Activated gamma-delta T cell (primary cell): ENCODE results near the gene SPDYE2.
"Not testable (repeated sequence)": the region's sequence is repeated elsewhere in the genome, so short reads cannot be mapped to it uniquely, and the experiment has no call there.

Source experiments
- DNase-seq: peaks from one replicate; lab custom pipeline; 2025; lab: John Stamatoyannopoulos, UW

SPDYE2 gene

DNA sequence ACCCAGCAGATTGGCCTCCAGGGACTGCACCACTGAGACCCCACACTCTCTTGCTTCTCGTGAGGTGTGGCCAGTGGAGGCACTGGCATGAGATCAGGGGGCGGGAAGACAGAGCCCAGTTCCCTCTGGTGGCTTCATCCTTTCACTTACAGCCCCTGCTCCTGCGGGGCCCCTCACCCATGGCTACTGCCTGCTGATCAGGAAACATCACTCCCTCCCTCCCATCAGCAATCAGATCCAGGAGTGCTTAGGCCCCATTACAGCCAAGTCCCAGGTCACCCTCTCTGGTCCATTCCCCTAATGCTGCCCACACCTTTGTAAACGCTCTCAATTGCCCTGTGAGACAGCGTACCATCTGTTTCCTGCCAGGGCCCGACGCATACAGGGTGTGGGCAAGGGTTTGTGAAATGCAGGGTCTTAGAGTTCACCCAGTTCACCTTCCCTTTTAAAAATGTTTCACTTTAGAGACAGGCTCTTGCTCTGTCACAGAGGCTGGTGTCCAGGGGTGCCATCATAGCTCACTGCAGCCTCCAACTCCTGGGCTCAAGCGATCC is 15.9 kb upstream of the SPDYE2 start:
- DNase-seq = not testable (repeated sequence)

GRCh38 chr7:102540604-102541003 is 10.4 kb upstream of the SPDYE2 start:
- DNase-seq = not testable (repeated sequence)

- DNase-seq = not testable (repeated sequence)
Measured at GRCh38 chr7:102542083-102542482, 8.9 kb upstream of the SPDYE2 start.

GRCh38 chr7:102542771-102543170 is 8.3 kb upstream of the SPDYE2 start:
- not testable (repeated sequence) for DNase-seq

GRCh38 chr7:102543596-102543995 is 7.4 kb upstream of the SPDYE2 start, which contains the start of gene UPK3BL2:
Gene UPK3BL2, minus strand, starts transcription at chr7:102543696. Its CDS starts 60 bp downstream, at chr7:102543636.
- not testable (repeated sequence) for DNase-seq

- DNase-seq = not testable (repeated sequence)
Measured at GRCh38 chr7:102544372-102544771, 6.7 kb upstream of the SPDYE2 start.

- not testable (repeated sequence) for DNase-seq
Measured at GRCh38 chr7:102545288-102545687, 5.7 kb upstream of the SPDYE2 start.

GRCh38 chr7:102546353-102546752 is 4.7 kb upstream of the SPDYE2 start:
- not testable (repeated sequence) for DNase-seq

- not testable (repeated sequence) for DNase-seq
Measured at GRCh38 chr7:102568620-102569019, 17.6 kb downstream of the SPDYE2 start.

DNA sequence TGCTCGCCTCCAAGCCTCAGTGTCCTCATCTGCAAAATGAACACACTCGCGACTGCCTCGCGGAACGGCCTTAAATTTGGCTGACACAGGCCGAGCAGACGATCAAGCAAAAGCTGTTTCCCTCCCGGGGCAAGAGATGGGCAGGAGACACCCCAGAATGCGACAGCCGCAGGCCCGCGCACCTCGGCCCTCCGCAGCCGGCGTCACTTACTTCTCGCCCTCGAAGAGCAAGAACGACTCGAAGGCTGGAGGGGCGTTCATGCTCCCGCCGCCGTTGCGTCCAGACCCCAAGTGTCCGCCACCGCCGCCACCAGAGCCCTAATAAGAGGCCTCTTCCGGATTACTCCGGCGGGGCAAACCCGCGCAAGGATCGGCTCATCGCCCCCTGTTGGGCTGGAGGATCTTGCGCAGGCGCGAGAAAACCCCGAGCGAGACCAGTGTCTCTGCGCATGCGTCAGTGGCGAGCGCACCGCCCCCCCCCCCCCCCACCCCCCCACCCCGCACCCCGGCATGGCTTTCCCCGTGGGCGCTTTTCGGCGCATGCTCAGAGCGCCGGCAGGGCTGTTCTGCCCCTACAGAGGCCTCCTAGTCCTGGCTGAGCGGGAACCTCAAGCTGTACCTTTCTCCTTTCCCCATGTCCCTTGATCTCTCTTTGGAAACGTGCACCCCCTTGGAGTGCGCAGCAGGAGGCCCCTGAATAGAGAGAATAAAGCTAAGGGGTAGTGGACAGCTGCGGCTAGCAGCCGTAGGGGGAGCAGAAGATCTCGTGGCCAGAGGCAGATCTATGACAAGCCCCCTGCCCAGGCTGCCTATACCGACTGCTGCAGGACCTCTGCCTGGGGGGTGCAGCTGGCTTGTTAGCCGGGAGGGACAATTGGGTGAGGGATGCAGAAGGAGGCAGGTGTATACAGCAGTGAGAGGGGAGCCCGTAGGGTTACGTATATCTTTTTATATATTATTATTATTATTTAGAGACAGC is 21.5 kb downstream of the SPDYE2 start, which contains the start of gene POLR2J3:
POLR2J3 (minus strand) TSS at position 323 of the 979 bp plus-strand sequence; CDS start at position 261, 62 bp downstream.
- not testable (repeated sequence) for DNase-seq

DNA sequence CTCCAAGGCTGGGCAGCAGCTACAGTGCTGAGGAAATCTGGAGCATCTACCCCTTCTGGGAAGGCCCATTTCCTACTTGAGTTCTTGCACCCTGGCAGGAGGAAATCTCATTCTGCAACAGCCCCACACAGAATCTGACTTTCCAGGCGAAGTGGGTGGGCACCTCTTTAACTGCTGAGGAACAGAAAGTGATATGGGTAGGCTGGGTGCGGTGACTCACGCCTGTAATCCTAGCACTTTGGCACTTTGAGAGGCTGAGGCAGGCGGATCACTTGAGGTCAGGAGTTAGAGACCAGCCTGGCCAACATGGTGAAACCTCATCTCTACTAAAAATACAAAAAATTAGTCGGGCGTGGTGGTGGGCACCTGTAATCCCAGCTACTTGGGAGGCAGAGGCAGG is 23.6 kb downstream of the SPDYE2 start:
- DNase-seq = not testable (repeated sequence)

DNA sequence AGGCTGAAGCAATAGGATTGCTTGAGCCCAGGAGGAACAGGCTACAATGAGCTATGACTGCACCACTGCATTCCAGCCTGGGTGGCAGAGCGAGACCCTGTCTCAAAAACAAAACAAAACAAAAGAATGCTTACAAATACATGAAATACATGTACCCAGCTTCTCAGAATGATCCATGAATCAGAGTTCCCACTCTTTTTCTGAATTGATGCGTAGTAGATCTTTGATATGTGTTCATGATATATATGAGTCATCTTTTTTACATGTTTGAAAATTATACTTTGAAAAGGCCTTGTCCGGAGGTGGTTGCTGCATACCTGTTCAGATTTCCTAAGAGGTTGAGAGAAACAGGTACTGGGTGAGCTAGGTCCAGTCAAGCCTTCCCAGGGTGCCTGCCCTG is 25.3 kb downstream of the SPDYE2 start:
- not testable (repeated sequence) for DNase-seq

GRCh38 chr7:102577315-102578240 is 26.6 kb downstream of the SPDYE2 start:
- not testable (repeated sequence) for DNase-seq

- DNase-seq = not testable (repeated sequence)
Measured at GRCh38 chr7:102578486-102578885, 27.5 kb downstream of the SPDYE2 start.

DNA sequence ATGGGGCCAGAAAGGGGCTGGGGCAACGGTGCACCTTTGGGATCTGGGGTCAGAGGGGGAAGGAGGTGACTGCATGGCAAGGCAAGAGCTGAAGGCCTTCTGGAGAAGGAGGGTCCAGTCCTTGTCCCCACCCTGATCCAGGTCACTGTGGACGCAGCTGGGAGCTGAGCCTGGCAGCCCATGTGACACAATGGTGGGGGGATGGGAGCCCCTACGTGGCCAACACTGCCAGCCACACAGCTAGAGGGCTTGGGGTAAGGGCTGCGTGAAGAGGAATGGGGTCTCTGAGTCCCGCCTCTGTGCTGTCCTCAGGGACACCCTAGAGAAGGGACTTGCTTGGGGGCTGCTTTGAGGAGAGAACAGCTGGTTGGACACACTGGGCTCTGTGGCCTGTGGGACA is 30.7 kb downstream of the SPDYE2 start:
- DNase-seq = not testable (repeated sequence)

- DNase-seq = not testable (repeated sequence)
Measured at GRCh38 chr7:102583495-102583894, 32.5 kb downstream of the SPDYE2 start.

DNA sequence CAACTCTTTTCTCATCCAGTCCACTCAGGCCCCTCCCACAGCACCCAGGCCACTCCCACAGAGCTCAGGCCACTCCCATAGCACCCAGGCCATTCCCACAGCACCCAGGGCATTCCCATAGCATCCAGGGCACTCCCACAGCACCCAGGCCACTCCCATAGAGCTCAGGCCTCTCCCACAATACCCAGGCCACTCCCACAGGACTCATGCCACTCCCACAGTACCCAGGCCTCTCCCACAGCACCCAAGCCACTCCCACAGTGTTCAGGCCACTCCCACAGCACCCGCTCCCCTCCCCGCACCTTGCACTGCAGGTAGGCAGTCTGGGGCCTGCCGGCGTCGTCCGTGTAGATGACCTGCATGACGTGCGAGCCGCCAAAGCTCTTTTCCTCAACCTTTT is 38.8 kb downstream of the SPDYE2 start:
- not testable (repeated sequence) for DNase-seq

- not testable (repeated sequence) for DNase-seq
Measured at GRCh38 chr7:102592477-102593019, 41.5 kb downstream of the SPDYE2 start.

DNA sequence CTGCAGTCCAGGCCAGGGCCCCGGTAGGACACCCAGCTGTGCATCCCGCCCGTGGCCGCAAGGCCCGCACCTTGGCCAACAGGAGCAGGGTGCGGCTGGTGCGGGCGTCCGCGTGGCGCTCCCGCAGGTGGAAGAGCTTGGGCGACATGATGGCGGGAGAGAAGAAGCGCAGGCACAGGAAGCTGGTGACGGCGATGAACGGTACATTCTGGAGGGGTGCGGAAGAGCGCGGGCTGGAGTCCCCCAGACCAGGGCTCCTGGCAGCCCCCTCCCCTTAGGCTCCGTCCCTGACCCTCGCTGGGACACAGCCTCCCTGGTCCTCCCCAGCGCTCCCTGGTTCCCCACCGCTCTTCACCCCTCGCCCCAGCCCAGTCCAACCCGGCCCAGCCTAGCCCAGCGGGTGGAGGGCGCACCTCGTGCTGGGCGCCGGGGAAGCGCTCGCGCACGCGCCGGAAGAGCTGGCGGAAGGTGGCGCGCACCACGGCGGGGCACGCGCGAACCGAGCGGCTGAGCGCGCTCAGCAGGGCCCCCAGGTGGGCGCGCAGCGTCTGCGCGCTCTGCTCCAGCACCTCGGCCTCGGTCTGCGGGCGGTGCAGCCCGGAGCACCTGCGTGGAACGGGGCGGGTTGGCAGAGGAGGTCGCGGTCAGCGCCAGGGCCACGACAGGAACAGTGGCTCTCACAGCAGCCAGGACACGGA is 42.8 kb downstream of the SPDYE2 start:
- not testable (repeated sequence) for DNase-seq

DNA sequence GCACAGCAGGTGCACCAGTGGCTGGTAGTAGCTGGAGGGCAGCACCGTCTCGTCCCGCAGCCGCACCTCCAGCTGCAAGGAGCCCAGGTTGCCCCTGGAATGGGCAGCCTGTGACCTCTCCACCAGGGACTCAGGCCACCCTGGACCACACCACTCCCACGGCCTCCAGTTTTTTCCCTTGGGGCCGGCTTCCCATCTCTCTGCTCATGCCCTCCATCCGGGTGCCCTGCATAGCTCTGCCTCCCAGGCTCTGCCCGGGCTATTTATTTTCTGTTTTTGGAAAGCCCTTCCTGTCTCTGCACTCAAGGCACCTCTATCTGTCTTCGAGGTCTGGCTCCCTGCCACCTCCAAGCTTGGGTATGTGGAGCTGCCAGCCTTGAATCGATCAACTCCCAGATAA is 45.0 kb downstream of the SPDYE2 start:
- DNase-seq = not testable (repeated sequence)

DNA sequence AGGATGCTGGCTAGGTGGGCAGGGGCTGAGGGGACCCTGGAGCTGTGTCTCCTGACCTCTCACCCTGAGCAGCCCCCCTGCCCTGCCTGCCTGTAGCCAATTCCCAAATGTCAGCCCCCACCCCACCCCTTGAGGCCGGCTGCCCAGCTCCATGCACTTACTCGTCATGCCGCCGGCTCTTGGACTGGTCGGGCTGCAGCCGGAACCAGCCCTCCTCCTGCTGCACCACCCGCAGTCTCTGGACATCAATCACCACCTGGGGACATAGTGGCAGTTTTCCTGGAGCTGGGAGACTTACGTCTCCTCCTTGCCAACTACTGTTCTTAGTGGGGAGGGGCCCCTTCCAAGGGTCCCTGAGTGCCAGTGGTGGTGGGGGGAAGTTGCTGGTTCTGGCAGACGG is 48.7 kb downstream of the SPDYE2 start:
- not testable (repeated sequence) for DNase-seq
